Measurements from ENCODE around the gene C6orf89. TPM values are rescaled to one million over a fixed set of nuclear protein-coding genes. Genes with fewer than 3 reads are reported as not detected.

The C6orf89 gene
- polyA plus RNA-seq, 2 of the 4 experiments (the other 2 are of a cell fraction), result 13.8 to 27.0 TPM

- POLR2A ChIA-PET, result no interaction called here
Observed at GRCh38 chr6:36953931-36954261, 68.1 kb downstream of the C6orf89 start.

GRCh38 chr6:36954262-36954931, 68.6 kb downstream of the C6orf89 start, which contains the start of gene PI16:
PI16 (plus strand) TSS chr6:36954738; CDS start chr6:36954761, 23 bp downstream.
- Histone ChIP-seq H3K9me3 (no peaks in the 10 kb centered on the region), H3K27ac (no peak within 1 kb of the TSS), H3K4me2 (no peak within 1 kb of the TSS), H3K4me1 (no peaks in the 10 kb centered on the region), H3K4me3 (no peak within 1 kb of the TSS)
- POLR2A ChIA-PET, result no interaction called here
- TF ChIP-seq KDM5A (IDR thresholded peaks at IDR 0.05) (no peak), EHF (CRISPR knock-in tag; IDR thresholded peaks at IDR 0.05) (no peak), HOXB5 (CRISPR knock-in tag; IDR thresholded peaks at IDR 0.05) (no peak), RNF2 (IDR thresholded peaks at IDR 0.05; ENCODE audit: borderline replicate concordance, low read depth) (no peak), HOXA7 (CRISPR knock-in tag; IDR thresholded peaks at IDR 0.05) (no peak), POLR2AphosphoS2 (conservative IDR thresholded peaks at IDR 0.05; ENCODE audit: low read length) (no peak), CTCF (IDR thresholded peaks at IDR 0.05) (no peak), ZC3H11A (IDR thresholded peaks at IDR 0.05) (no peak), RCOR1 (IDR thresholded peaks at IDR 0.05; ENCODE audit: low read depth, low read length) (no peak), JUNB (IDR thresholded peaks at IDR 0.05) (no peak)
- FAIRE-seq (no peak), ATAC-seq (no peak), DNase-seq (ENCODE audit: low read depth in 1 of 2, low spot score in 1 of 2) (no peak)
- WGBS (ENCODE audit: missing lambda C conversion rate), result 61% methylated on average over 10 of the region's 14 CpGs
- CTCF ChIA-PET, result interaction anchor here (0.6 to 3.0 kb wide), 6 partner anchors 17 to 189 kb away, joined by 3 to 6 read pairs (median 3); partner anchors contain the start of gene C6orf89

More at GRCh38 chr6:36953931-36954261, 68.1 kb downstream of the C6orf89 start:
- 100% methylated on average over 1 of the region's 1 CpG for WGBS (ENCODE audit: missing lambda C conversion rate)
- TF ChIP-seq USF2 (IDR thresholded peaks at IDR 0.05) (no peak), JUN (IDR thresholded peaks at IDR 0.05) (no peak), CEBPB (IDR thresholded peaks at IDR 0.05) (no peak), BHLHE40 (IDR thresholded peaks at IDR 0.05; ENCODE audit: low read depth, low read length) (no peak), RNF2 (IDR thresholded peaks at IDR 0.05; ENCODE audit: borderline replicate concordance, low read depth) (no peak), TFCP2L1 (CRISPR knock-in tag; IDR thresholded peaks at IDR 0.05) (no peak), NPAS2 (CRISPR knock-in tag; IDR thresholded peaks at IDR 0.05; ENCODE audit: borderline replicate concordance) (no peak), CHD2 (IDR thresholded peaks at IDR 0.05; ENCODE audit: low read length, partially characterized antibody) (no peak), MAX (IDR thresholded peaks at IDR 0.05) (no peak), NR3C1 (IDR thresholded peaks at IDR 0.05) (no peak), NFE2L2 (conservative IDR thresholded peaks at IDR 0.05; ENCODE audit: low read length) (no peak), POLR2AphosphoS2 (conservative IDR thresholded peaks at IDR 0.05; ENCODE audit: low read length) (no peak)
- Histone ChIP-seq H3K4me1 (no peaks in the 10 kb centered on the region), H3K4me3 (no peak overlapping the region), H3K4me2 (no peak overlapping the region), H3K9me3 (no peaks in the 10 kb centered on the region), H3K27ac (no peak overlapping the region)
- CTCF ChIA-PET, result interaction anchor here (0.6 to 3.0 kb wide), 6 partner anchors 17 to 172 kb away, joined by 3 to 6 read pairs (median 3); partner anchors contain the start of gene C6orf89
- FAIRE-seq (no peak), DNase-seq (ENCODE audit: low read depth in 1 of 2, low spot score in 1 of 2) (no peak), ATAC-seq (no peak)

GRCh38 chr6:36955136-36955535, 69.4 kb downstream of the C6orf89 start:
- H3K4me3 ChIP-seq, result no peak overlapping the region
- 78% methylated on average over 6 of the region's 6 CpGs for WGBS (ENCODE audit: missing lambda C conversion rate)
- no peak overlapping the region for H3K27ac ChIP-seq
- no peaks in the 10 kb centered on the region for H3K9me3 ChIP-seq
- no peak for FAIRE-seq
- peaks cover 4% of the 10 kb centered on the region for H3K4me1 ChIP-seq
- DNase-seq (ENCODE audit: low read depth in 1 of 2, low spot score in 1 of 2), result no peak
- no peak for ATAC-seq
- ChIA-PET POLR2A (no interaction called here), CTCF (interaction anchor here (0.6 to 3.0 kb wide), 7 partner anchors 11 to 189 kb away, joined by 3 to 9 read pairs (median 5); partner anchors contain the start of gene C6orf89)
- no peak overlapping the region for H3K4me2 ChIP-seq
- TF ChIP-seq NR3C1 (IDR thresholded peaks at IDR 0.05) (no peak), MAFK (IDR thresholded peaks at IDR 0.05; ENCODE audit: partially characterized antibody) (no peak), EHMT2 (IDR thresholded peaks at IDR 0.05; ENCODE audit: low read depth) (no peak), PBX3 (IDR thresholded peaks at IDR 0.05) (no peak), FOXS1 (CRISPR knock-in tag; IDR thresholded peaks at IDR 0.05) (no peak), GATA3 (IDR thresholded peaks at IDR 0.05; ENCODE audit: borderline replicate concordance) (no peak), RARB (CRISPR knock-in tag; IDR thresholded peaks at IDR 0.05) (no peak), RAD21 (conservative IDR thresholded peaks at IDR 0.05 in 1 of 2, IDR thresholded peaks at IDR 0.05 in 1 of 2) (no peak), NPAS2 (CRISPR knock-in tag; IDR thresholded peaks at IDR 0.05; ENCODE audit: borderline replicate concordance) (no peak), JUNB (IDR thresholded peaks at IDR 0.05) (no peak), CBX8 (IDR thresholded peaks at IDR 0.05) (no peak)
